H1 (cell line): ENCODE data around the gene LRRC4C.

Experiments used
- CEBPB ChIP-seq: IDR thresholded peaks from 2 replicates; pipeline ENCODE4 v1.6.1; 2012; ENCODE audit warnings: low read depth, low read length
- E2F6 ChIP-seq: IDR thresholded peaks from 2 replicates; pipeline ENCODE4 v1.6.1; 2012; ENCODE audit warnings: inconsistent platforms
- KDM1A ChIP-seq: fragments of 200-600, 300-600 bp; sonication (generic); IDR thresholded peaks from 2 replicates; pipeline ENCODE4 v1.7.1; 2016; ENCODE audit warnings: mild to moderate bottlenecking, low read length, borderline replicate concordance
- POLR2A ChIP-seq, 2 experiments: IDR thresholded peaks; 1 replicate in 1 of 2; 2 replicates in 1 of 2; pipeline ENCODE4 v1.6.1; 2011; ENCODE audit warnings: low read depth in 2 of 2, low read length in 2 of 2, mild to moderate bottlenecking in 2 of 2; ENCODE audit errors: control extremely low read depth in 1 of 2
- RXRA ChIP-seq: IDR thresholded peaks from 2 replicates; pipeline ENCODE4 v1.6.1; 2011; ENCODE audit warnings: low read depth, mild to moderate bottlenecking, low read length, moderate library complexity; ENCODE audit not compliant: insufficient read depth
- SP1 ChIP-seq: IDR thresholded peaks from 2 replicates; pipeline ENCODE4 v1.6.1; 2011; ENCODE audit warnings: low read depth, low read length

GRCh38 chr11:40958707-40959106 is 500.7 kb downstream of the LRRC4C start:
- no peak for TF ChIP-seq RXRA
- TF ChIP-seq E2F6, result no peak
- TF ChIP-seq CEBPB, result no peak
- no peak for TF ChIP-seq KDM1A
- TF ChIP-seq SP1, result no peak
- no peak for TF ChIP-seq POLR2A (IDR thresholded peaks at IDR 0.05; ENCODE audit: control extremely low read depth in 1 of 2, low read depth in 2 of 2, low read length in 2 of 2)
